ENCODE data around the gene MTHFD2L.

The MTHFD2L gene

DNA sequence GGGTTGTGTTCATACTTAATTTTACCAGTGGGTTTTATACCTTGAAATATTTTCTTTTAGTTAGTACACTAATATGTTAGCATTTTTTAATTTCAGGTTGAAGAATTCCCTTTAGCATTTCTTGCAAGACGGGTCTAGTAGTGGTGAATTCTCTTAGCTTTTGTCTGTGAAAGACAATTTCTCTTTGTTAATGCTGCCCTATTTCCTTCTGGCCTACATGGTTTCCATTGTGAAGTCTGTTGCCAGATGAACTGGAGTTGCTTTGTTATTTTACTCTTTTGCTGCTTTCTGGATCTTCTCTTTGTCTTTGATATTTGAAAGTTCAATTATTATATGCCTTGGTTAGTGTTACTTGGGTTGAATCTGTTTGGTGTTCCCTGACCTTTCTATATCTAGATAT lies 25.0 kb upstream of the MTHFD2L start:
- no peak for DNase-seq (ENCODE audit: low spot score)

DNA sequence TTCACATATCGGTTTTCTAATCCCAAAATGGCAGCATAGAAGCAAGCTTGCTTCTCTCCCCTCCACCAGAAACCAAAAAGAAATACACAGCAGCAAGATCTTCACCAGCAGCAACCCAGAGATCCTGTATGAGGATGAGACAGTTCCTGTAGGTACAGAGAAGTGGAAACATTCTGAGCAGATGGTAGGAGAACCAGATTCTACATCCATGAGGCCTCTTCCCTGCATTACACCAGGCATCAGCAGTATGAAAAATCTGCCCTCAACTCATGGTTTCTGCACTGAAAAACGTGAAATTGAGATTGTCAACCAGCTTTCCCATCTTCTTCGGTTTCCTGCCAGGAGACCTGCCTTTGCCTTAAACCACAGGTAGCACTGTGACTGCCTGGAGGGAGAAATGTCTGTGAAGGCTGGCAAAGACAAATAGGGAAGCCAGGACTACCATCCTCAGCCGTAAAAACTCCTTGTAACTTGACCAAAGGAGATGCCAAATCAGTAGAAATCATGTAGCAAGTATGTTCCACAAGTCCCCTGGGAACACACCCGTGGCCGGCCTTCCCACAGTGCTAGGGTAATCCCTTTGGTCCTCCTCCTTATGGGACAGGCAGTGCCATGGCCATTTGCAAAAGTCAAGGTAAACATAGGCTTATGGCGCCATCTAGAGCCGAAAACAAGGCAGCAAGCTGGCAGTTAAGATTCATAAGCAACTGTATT lies 24.0 kb upstream of the MTHFD2L start:
- peak; percentile 61 for DNase-seq (ENCODE audit: low spot score)

DNA sequence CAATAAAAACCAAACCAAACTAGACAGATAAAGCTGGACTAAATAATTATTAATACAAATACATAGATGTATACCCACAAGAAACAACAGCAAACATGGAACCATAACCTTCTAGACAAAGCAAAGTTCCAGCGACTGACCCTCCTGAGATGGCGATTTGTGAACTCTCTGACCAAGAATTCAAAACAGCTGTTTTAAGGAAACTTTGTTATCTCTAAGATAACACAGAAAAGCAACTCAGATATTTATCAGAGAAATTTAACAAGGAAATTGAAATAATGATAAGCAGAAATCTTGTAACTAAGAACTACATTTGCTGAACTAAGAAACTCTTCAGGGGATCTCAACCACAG lies 23.4 kb upstream of the MTHFD2L start:
- DNase-seq (ENCODE audit: low spot score) = no peak

- no peak for DNase-seq (ENCODE audit: low spot score)
These were observed 11.3 kb upstream of the MTHFD2L start for GRCh38 chr4:74146581-74147129.

DNA sequence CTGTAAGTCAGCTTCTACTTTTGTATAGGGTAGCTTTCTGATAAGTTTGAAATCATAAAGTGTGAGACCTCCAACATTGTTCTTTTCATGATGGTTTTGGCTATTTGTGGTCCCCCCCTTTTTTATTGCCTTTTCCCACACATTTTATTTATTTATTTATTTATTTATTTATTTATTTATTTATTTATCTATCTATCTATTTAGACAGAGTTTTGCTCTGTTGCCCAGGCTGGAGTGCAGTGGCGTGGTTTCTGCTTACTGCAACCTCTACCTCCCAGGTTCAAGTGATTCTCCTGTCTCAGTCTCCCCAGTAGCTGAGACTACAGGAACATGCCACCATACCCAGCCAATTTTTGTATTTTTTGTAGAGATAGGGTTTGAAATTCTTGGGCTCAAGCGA lies 9.7 kb upstream of the MTHFD2L start:
- no peak for DNase-seq (ENCODE audit: low spot score)

GRCh38 chr4:74152836-74153235 lies 5.1 kb upstream of the MTHFD2L start:
- DNase-seq (ENCODE audit: low spot score) = no peak

- no peak for DNase-seq (ENCODE audit: low spot score)
These were observed 1.4 kb upstream of the MTHFD2L start for GRCh38 chr4:74156521-74156920.

- peak; percentile 22 for DNase-seq (ENCODE audit: low spot score)
These were observed 764 bp upstream of the MTHFD2L start for GRCh38 chr4:74157154-74157553.

- DNase-seq (ENCODE audit: low spot score) = no peak
These were observed 686 bp downstream of the MTHFD2L start for GRCh38 chr4:74158466-74159142.

DNA sequence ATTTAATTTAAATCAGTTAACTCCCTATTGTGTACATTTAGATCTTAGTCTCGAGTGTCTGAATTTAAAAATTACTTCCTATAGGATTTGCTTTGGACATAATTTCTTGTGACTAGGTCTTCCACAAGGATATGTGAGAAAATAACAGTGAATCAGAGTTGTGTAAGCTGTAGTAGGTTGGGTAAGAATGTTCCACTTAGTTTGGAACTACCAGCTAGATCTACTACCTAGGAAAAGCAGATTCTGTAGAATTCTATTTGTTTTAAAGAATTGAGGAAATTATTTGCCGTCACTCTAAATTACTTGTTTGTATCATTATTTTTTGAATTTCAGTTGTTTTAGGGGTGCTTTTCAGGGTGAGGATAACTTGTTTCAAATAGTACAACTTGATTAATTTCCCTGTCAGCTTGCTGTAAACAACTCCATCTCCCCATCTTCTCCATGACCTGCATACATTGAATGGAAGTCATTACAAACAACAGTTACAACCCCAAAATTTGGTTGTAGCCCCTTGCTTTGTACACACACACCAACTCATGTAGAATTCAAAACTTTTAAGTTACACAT lies 1.3 kb downstream of the MTHFD2L start:
- DNase-seq (ENCODE audit: low spot score) = peak; percentile 18

DNA sequence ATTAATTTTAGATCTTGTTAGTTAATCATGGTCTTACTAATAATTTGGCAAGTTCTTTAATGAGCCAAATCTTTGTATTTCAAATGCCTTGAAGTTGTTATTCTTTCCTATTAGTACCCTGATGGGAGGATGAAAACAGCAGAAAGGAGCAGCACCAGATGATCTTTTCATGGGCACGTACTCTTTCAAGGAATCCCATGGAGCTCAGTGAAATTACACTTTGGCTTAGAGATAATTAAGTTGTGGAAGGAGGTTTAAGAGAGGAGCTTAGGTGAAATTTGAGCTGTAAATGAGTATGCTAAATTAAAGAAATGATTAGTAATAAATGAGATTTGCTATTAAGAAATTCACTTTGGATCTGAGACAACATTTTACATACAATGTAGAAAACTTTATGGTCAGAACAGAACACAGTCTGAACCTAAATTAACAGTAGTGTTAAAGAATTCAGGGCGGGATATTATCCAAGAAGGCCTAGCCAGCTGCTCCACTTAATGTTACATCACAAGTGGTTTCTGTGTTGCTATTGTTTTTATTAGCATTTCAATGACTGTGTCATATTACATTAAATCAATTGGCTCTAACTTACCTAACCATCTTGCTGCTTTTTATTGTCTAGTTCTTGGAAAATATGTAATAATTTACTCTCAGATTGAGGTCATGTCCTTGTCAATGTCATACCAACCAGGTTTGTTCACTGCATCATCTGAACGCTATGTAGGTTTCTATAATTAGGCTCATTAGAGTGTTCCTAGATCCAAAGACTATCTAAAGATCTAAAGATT lies 3.9 kb downstream of the MTHFD2L start:
- DNase-seq (ENCODE audit: low spot score) = no peak

- no peak for DNase-seq (ENCODE audit: low spot score)
These were observed 8.2 kb downstream of the MTHFD2L start for GRCh38 chr4:74166135-74166534.

DNA sequence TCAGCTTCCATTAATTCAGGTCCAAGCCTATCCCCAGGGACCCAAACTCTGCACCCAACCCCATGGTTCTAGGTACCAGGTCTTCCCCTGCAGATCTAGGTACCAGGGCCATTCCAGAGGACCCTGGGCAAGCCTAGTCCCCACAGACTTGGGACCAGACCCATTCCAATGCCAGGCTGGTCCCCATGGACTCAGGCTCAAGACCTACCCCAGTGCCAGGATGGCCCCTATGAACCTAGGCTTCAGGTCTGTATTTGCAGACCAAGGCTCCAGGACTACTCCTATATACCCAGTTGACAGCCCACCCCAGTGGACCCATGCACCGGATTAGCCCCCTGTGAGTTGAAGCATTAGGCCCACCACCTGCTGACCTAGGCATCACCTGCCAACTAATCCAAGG lies 8.9 kb downstream of the MTHFD2L start:
- no peak for DNase-seq (ENCODE audit: low spot score)

DNA sequence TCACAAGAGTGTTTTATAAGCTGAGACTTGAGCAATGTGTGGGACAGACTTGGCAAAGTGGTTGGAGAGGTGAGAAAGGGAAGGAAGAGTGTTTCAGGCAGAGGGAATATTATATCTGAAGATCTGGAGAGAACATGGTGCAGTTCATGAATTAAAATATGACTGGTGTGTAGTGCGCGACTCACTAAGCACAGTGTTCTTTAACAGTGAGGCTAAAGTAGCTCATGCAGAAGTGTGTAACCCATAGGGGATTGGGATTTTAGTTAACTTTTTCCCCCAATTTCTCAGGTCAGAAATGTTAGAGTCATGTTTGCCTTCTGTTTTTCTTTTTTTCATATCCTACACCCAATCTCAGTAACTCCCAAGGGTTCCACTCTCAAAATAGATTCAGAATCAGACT lies 9.7 kb downstream of the MTHFD2L start:
- no peak for DNase-seq (ENCODE audit: low spot score)

- DNase-seq (ENCODE audit: low spot score) = no peak
These were observed 10.9 kb downstream of the MTHFD2L start for GRCh38 chr4:74168841-74169240.

- DNase-seq (ENCODE audit: low spot score) = no peak
These were observed 15.4 kb downstream of the MTHFD2L start for GRCh38 chr4:74173321-74173720.

DNA sequence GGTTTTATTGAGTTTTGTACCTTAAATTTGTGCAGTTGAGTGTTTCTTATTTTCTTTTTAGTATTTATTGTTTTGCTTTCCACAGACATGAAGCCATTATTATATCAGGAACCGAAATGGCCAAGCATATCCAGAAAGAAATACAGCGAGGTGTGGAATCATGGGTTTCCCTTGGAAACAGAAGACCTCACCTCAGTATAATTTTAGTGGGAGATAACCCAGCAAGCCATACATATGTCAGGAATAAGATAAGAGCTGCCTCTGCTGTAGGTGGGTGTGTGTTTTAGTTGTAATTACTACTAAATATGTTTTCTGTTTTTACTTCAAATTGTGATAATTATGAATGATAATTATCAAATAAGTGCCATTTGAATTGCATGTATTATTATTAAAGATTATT lies 16.5 kb downstream of the MTHFD2L start:
- no peak for DNase-seq (ENCODE audit: low spot score)

DNA sequence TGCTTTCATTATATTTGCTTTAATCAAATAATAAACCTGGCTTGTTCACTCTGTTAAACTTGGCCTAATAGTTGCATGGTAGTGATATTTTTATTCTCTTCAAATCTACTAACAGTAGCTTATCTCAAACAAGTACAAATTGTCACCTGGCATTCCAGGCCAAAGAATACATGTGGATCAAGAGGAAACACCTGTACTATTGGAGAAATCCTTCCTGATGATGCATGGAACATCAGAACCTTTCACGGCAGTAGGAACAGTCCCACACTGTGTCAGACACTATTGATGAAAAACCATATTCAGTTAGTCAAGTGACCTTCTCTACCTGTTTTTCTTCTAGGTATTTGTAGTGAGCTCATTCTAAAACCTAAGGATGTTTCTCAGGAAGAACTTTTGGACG lies 17.0 kb downstream of the MTHFD2L start:
- no peak for DNase-seq (ENCODE audit: low spot score)

GRCh38 chr4:74175379-74175778 lies 17.5 kb downstream of the MTHFD2L start:
- no peak for DNase-seq (ENCODE audit: low spot score)

DNA sequence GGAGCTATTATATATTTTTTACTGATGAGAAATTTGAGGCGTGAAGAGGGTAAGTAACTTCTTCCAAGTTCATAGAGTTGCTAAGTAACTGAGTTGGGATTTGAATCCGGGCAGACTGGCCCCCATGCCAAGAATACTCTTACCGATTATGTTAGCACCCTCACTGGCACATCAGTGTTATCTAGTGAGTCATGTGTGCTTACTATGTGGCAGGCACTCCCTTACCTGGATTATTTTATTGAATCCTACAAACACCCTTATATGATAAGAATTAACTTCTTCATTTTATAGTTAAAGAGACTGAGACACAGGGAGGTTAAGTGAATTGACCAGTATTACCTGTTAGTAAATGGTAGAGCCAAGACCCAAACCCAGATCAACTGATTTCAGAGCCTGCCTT lies 20.9 kb downstream of the MTHFD2L start:
- DNase-seq (ENCODE audit: low spot score) = no peak

GRCh38 chr4:74181219-74181618 lies 23.3 kb downstream of the MTHFD2L start:
- no peak for DNase-seq (ENCODE audit: low spot score)

- no peak for DNase-seq (ENCODE audit: low spot score)
These were observed 31.0 kb downstream of the MTHFD2L start for GRCh38 chr4:74188912-74189311.

Data from AG08396 (cell line).